IPS DF 4.7 (cell line): ENCODE data around the gene PRKAG2.

ENCODE experiments used
- DNase-seq: peaks from one replicate; pipeline ENCODE4 v3.0.0-alpha.2; 2013; ENCODE audit warnings: low spot score; ENCODE audit errors: extremely low read depth

The PRKAG2 gene

GRCh38 chr7:151821226-151821625, 55.7 kb downstream of the PRKAG2 start:
- DNase-seq: no peak

GRCh38 chr7:151820491-151821105, 56.3 kb downstream of the PRKAG2 start:
- no peak for DNase-seq

- DNase-seq: no peak
Measured at GRCh38 chr7:151819866-151820265, 57.0 kb downstream of the PRKAG2 start.

- no peak for DNase-seq
Measured at GRCh38 chr7:151818674-151819519, 58.0 kb downstream of the PRKAG2 start.

GRCh38 chr7:151817981-151818673, 58.8 kb downstream of the PRKAG2 start:
- no peak for DNase-seq

- no peak for DNase-seq
Measured at GRCh38 chr7:151817315-151817690, 59.6 kb downstream of the PRKAG2 start.

GRCh38 chr7:151816562-151817314, 60.2 kb downstream of the PRKAG2 start:
- DNase-seq: no peak

- DNase-seq: no peak
Measured at GRCh38 chr7:151815419-151815818, 61.5 kb downstream of the PRKAG2 start.

- no peak for DNase-seq
Measured at GRCh38 chr7:151814400-151815009, 62.4 kb downstream of the PRKAG2 start.

GRCh38 chr7:151813997-151814396, 62.9 kb downstream of the PRKAG2 start:
- no peak for DNase-seq

GRCh38 chr7:151813445-151813844, 63.5 kb downstream of the PRKAG2 start:
- no peak for DNase-seq

- DNase-seq: no peak
Measured at GRCh38 chr7:151812967-151813366, 63.9 kb downstream of the PRKAG2 start.

- DNase-seq: no peak
Measured at GRCh38 chr7:151810441-151811232, 66.3 kb downstream of the PRKAG2 start.

GRCh38 chr7:151809864-151810170, 67.1 kb downstream of the PRKAG2 start:
- DNase-seq: no peak

- no peak for DNase-seq
Measured at GRCh38 chr7:151809146-151809863, 67.6 kb downstream of the PRKAG2 start.

GRCh38 chr7:151808400-151809145, 68.3 kb downstream of the PRKAG2 start:
- no peak for DNase-seq

- DNase-seq: no peak
Measured at GRCh38 chr7:151807846-151808245, 69.1 kb downstream of the PRKAG2 start.

GRCh38 chr7:151806952-151807775, 69.8 kb downstream of the PRKAG2 start:
- DNase-seq: no peak
